ENCODE measurements around the gene RFC5. TPM values are rescaled to one million over a fixed set of nuclear protein-coding genes. Genes with fewer than 3 reads are reported as not detected.

Gene RFC5
- total RNA-seq, 1 experiment from 2014 or later = 50.4 TPM

- H3K23ac ChIP-seq (ENCODE audit: insufficient read length, low read depth, low read length) = no peak within 1 kb of the TSS
- H3K4ac ChIP-seq (ENCODE audit: low read depth, low read length) = no peak within 1 kb of the TSS; the same call in 1 of the 2 replicates
- no peaks in the 10 kb centered on the region for H3K9me3 Mint-ChIP-seq
- H3K4me1 ChIP-seq (ENCODE audit: insufficient read depth, low read length) = peaks cover 3% of the 10 kb centered on the region; the same call in 1 of the 2 replicates
- no peaks in the 10 kb centered on the region for H3K27me3 Mint-ChIP-seq (ENCODE audit: low read depth)
- peak within 1 kb of the TSS; percentile 80 to 90 for H3K4me3 Mint-ChIP-seq
- no peak within 1 kb of the TSS for H4K91ac ChIP-seq (ENCODE audit: insufficient read length, low read depth, low read length)
- H3K27ac ChIP-seq (ENCODE audit: insufficient read length, low read depth, low read length) = peak within 1 kb of the TSS; percentile 38
- peak within 1 kb of the TSS; percentile 80 for H3K14ac ChIP-seq (ENCODE audit: insufficient read depth, low read length)
- peak within 1 kb of the TSS; percentile 53 for H2BK120ac ChIP-seq (ENCODE audit: low read depth, low read length, poor library complexity, severe bottlenecking)
- TF ChIP-seq CTCF (conservative IDR thresholded peaks at IDR 0.05) = no peak
- H3T11ph ChIP-seq (ENCODE audit: low read length) = no peak within 1 kb of the TSS
- peaks cover 24% of the 10 kb centered on the region for H3K23me2 ChIP-seq (ENCODE audit: insufficient read length, low read depth, low read length, poor library complexity, severe bottlenecking)
- no peak within 1 kb of the TSS for H2BK5ac ChIP-seq (ENCODE audit: insufficient read length, low read length)
- H4K8ac ChIP-seq (replicated peaks; ENCODE audit: insufficient read length, low read depth, low read length) = no peak within 1 kb of the TSS
- no peak within 1 kb of the TSS for H2BK15ac ChIP-seq (ENCODE audit: low read depth, low read length)
- H2AK5ac ChIP-seq (ENCODE audit: insufficient read length, low read length) = no peak within 1 kb of the TSS
- peak within 1 kb of the TSS; percentile 89 to 98 (median 96) for H3K27ac Mint-ChIP-seq
- no peak within 1 kb of the TSS for H2AFZ ChIP-seq (ENCODE audit: low read length)
- no peak within 1 kb of the TSS for H2BK20ac ChIP-seq (ENCODE audit: low read depth, low read length, poor library complexity, severe bottlenecking)
- H3K79me1 ChIP-seq (ENCODE audit: insufficient read depth, low read depth, low read length, poor library complexity, severe bottlenecking) = no peaks in the 10 kb centered on the region
- peak within 1 kb of the TSS; percentile 99 for H3K4me2 ChIP-seq (ENCODE audit: insufficient read depth, insufficient read length, low read length)
- H3K4me1 Mint-ChIP-seq = peaks cover 37 to 39% of the 10 kb centered on the region in 2 experiments
- H3K18ac ChIP-seq (ENCODE audit: insufficient read length, low read depth, low read length) = peak within 1 kb of the TSS; percentile 68
- no peak within 1 kb of the TSS for H2BK12ac ChIP-seq (ENCODE audit: insufficient read length, low read depth, low read length)
- WGBS (ENCODE audit: extremely low coverage, insufficient read length, low lambda C conversion rate) = no CpG with 5 or more reads among the region's 76 CpGs
- peaks cover 2% of the 10 kb centered on the region; the same call in 1 of the 2 replicates for H3K79me2 ChIP-seq (ENCODE audit: insufficient read depth, low read length)
- no peaks in the 10 kb centered on the region for H3K9me3 ChIP-seq (ENCODE audit: control insufficient read depth, low read depth, low read length)
- H3K27me3 ChIP-seq (ENCODE audit: insufficient read depth, low read length) = no peaks in the 10 kb centered on the region
- peak; percentile 59 for DNase-seq
- no peak within 1 kb of the TSS for H4K5ac ChIP-seq (ENCODE audit: insufficient read length, low read depth, low read length)
- H3K9ac ChIP-seq (ENCODE audit: extremely low read depth, insufficient read length, low read length) = peak within 1 kb of the TSS; percentile 87
- no peaks in the 10 kb centered on the region for H4K20me1 ChIP-seq (ENCODE audit: control insufficient read depth, insufficient read depth, insufficient read length)
- no peak within 1 kb of the TSS for H3K56ac ChIP-seq (ENCODE audit: insufficient read length, low read depth, low read length)
- peaks cover 1 to 13% (median 10%) of the 10 kb centered on the region in 3 experiments; a peak in 5 of 7 replicates for H3K36me3 Mint-ChIP-seq (ENCODE audit: insufficient read depth in 1 of 3, low read depth in 3 of 3)
Measured at GRCh38 chr12:118061011-118061872, 44.7 kb downstream of the RFC5 start, which contains the start of gene WSB2. TSS of gene WSB2 (minus strand) at chr12:118061179. CDS start at chr12:118061048, 131 bp downstream.

Measured in H9 (cell line).